ENCODE data around the gene TMEM250. TPM values are rescaled to one million over a fixed set of nuclear protein-coding genes. Genes with fewer than 3 reads are reported as not detected.
A peak's percentile ranks its signal among the peaks of the same experiment; 100 is the strongest.

TMEM250 gene
- total and polyA plus RNA-seq, 3 donors from 2014 or later = 29.4 to 73.0 (median 57.8) TPM

DNA sequence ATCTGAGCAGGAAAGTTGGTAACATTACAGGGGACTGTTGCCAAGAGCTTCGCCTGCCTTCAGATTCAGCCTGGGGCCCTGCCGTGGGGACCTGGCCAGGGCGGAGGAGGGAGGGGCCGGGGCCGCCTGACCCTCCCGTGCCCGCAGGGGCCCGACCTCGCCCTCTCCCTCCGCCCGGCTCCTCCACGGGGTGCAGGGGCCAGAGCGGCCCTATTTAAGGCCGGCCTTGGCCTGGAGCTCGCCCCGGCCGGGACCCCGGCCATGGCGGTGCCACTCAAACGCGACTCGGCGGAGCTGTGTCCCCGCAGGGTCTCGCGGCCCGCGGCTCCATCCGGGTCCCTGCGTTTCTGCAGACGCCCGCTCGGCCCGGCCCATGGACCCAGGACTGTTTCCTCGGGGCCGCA lies 757 bp downstream of the TMEM250 start:
- no peak for DNase-seq
- no peaks in the 10 kb centered on the region for H3K27me3 ChIP-seq
- no peak for TF ChIP-seq POLR2A (IDR thresholded peaks at IDR 0.05)
- TF ChIP-seq, protein P1, sequence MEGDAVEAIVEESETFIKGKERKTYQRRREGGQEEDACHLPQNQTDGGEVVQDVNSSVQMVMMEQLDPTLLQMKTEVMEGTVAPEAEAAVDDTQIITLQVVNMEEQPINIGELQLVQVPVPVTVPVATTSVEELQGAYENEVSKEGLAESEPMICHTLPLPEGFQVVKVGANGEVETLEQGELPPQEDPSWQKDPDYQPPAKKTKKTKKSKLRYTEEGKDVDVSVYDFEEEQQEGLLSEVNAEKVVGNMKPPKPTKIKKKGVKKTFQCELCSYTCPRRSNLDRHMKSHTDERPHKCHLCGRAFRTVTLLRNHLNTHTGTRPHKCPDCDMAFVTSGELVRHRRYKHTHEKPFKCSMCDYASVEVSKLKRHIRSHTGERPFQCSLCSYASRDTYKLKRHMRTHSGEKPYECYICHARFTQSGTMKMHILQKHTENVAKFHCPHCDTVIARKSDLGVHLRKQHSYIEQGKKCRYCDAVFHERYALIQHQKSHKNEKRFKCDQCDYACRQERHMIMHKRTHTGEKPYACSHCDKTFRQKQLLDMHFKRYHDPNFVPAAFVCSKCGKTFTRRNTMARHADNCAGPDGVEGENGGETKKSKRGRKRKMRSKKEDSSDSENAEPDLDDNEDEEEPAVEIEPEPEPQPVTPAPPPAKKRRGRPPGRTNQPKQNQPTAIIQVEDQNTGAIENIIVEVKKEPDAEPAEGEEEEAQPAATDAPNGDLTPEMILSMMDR (IDR thresholded peaks at IDR 0.05) = no peak
- WGBS, 2 donors = 0% methylated on average over 12 to 31 of the region's 36 CpGs
- H3K4me1 ChIP-seq = peaks cover 18% of the 10 kb centered on the region
- no peaks in the 10 kb centered on the region for H3K9me3 ChIP-seq
- H3K36me3 ChIP-seq (ENCODE audit: low read depth, missing control alignments) = no peaks in the 10 kb centered on the region
- H3K4me3 ChIP-seq = peak overlapping the region; percentile 80 to 86
- intact Hi-C loops (cut with DNase I; ENCODE audit: low total_unique reads) = loop anchor here (5.0 kb wide), 1 partner anchor 151 kb away; no protein-coding TSS in a partner anchor
- peak overlapping the region; percentile 53 to 96 for H3K27ac ChIP-seq

DNA sequence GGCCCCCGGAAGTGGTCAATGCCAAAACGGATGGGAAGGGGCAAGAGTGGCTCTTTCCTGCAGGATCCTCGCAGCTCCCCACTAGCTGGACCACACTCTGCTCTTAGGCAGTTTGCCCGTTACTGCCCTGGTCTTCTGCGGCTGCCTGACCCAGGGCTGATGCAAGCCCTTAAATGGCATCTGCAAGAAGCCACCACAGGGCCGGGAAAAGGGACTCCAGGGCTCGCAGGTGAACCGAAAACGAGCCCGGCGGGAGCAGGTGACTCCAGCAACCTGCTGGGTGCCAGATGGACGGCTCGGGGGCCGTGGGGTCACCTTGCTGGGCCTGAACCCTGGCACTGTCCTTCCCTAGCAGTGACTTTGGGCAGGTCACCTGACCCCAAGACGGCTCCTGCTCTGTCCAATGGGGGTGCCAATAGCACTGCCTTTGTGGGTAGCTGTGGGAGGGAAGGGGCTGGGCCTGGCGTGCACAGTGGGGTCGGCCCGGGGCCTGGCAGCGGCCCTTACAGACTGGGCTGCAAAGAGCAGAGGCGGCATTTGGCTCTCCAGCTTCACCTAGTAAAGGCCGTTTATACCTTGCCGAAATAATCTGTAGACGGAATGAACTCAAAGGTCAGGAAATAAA lies 1.3 kb downstream of the TMEM250 start:
- Histone ChIP-seq H3K4me3 (peak overlapping the region; percentile 80 to 86), H3K27me3 (no peaks in the 10 kb centered on the region), H3K9me3 (no peaks in the 10 kb centered on the region), H3K4me1 (peaks cover 14% of the 10 kb centered on the region), H3K36me3 (ENCODE audit: low read depth, missing control alignments) (no peaks in the 10 kb centered on the region), H3K27ac (peak overlapping the region; percentile 53 to 96)
- peak; percentile 48 for DNase-seq
- 38 to 48% methylated on average over 17 to 23 of the region's 23 CpGs for WGBS, 2 donors
- TF ChIP-seq, protein P1 (IDR thresholded peaks at IDR 0.05) = no peak
- no peak for TF ChIP-seq POLR2A (IDR thresholded peaks at IDR 0.05)
- intact Hi-C loops (cut with DNase I; ENCODE audit: low total_unique reads) = loop anchor here (5.0 kb wide), 1 partner anchor 150 kb away; no protein-coding TSS in a partner anchor

DNA sequence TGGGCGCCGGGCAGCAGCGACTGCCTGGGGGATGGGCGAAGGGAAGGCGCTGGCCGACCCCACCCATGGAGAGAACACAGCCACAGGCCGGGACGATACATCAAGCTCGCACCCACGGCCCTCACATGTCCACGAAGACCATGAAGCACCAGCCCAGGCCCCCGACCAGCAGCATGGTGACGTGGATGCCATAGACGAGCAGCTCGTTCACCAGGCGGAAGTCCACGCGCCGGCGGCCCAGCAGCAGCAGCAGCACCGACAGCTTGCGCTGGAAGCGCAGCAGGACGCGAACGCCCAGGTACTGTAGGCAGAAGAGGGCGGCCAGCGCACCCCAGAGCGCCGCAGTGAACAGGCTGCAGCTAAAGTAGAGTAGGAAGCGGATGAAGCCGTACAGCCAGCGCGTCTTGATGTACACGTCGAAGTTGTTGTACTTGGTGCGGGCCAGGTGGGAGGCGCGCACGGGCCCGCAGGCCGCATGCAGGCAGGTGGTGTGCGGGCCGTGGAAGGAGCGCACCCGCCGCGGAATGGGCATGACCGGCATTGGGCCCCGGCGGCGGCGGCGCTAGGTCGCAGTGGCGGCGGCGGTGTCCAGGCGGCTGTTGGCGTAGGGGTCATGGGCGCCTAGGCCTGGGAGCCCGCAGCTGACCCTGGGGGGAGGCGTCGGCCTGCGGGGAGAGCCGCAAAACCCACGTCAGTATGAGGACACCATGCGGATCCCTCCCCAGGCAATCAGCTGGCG lies 2.1 kb downstream of the TMEM250 start:
- Histone ChIP-seq H3K27ac (peak overlapping the region in 1 of 2 donors; percentile 16), H3K27me3 (no peaks in the 10 kb centered on the region), H3K36me3 (ENCODE audit: low read depth, missing control alignments) (no peaks in the 10 kb centered on the region), H3K4me1 (peaks cover 14% of the 10 kb centered on the region), H3K4me3 (no peak overlapping the region), H3K9me3 (no peaks in the 10 kb centered on the region)
- intact Hi-C loops (cut with DNase I; ENCODE audit: low total_unique reads) = loop anchor here (5.0 kb wide), 1 partner anchor 149 kb away; no protein-coding TSS in a partner anchor
- DNase-seq = no peak
- TF ChIP-seq, protein P1 (IDR thresholded peaks at IDR 0.05) = no peak
- no peak for TF ChIP-seq POLR2A (IDR thresholded peaks at IDR 0.05)
- WGBS, 2 donors = 73 to 81% methylated on average over 25 to 56 of the region's 69 CpGs

DNA sequence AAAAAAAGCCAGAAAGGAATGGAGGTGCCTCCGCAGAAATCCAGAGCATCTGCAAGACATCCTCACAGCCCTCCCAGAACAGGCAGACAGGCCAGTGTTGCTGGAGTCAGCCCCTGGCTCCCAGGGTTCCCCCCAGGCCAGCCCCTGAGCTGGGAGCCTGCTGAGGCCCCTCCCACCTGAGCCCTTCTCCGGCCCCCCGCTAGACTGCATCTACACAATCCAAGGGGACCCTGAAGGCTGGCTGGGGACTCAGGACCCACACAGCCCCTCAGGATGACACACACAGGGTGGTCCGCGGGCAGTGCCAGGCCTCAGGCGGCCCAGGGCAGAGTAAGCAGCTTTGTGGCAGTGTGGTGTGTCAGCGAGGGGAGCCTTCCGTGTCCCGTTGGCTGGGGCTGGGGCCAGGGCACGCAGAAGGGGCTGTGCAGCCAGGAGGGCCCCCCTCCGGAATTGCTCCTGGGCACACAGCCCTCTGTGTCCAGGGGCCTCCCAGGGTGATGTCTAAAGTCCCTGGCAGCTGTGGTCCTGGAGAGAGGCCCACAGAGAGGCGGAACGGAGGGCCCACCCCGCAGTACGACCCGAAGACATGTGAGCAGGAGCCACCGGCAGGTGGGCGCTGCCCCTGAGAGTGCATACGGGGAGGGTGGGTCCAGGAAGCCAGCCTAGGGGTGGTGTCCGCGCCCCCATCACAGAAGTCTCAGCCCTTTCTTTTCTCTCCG lies 2.9 kb downstream of the TMEM250 start:
- no peak for DNase-seq
- Histone ChIP-seq H3K36me3 (ENCODE audit: low read depth, missing control alignments) (no peaks in the 10 kb centered on the region), H3K27me3 (no peaks in the 10 kb centered on the region), H3K4me1 (peaks cover 14% of the 10 kb centered on the region), H3K4me3 (no peak overlapping the region), H3K9me3 (no peaks in the 10 kb centered on the region), H3K27ac (no peak overlapping the region)
- WGBS, 2 donors = 67 to 80% methylated on average over 4 to 22 of the region's 22 CpGs
- intact Hi-C loops (cut with DNase I; ENCODE audit: low total_unique reads) = loop anchor here (5.0 kb wide), 1 partner anchor 148 kb away; no protein-coding TSS in a partner anchor
- TF ChIP-seq POLR2A (IDR thresholded peaks at IDR 0.05) = no peak
- TF ChIP-seq, protein P1 (IDR thresholded peaks at IDR 0.05) = no peak

Data from testis (tissue), 3 donors.